GM19468 (cell line): ENCODE results near the gene NEGR1.

Experiments
- ATAC-seq: cut with Tn5 transposase; IDR thresholded peaks from one replicate; pipeline ENCODE4 v1.9.1; 2021; ENCODE audit warnings: mild to moderate bottlenecking, moderate library complexity, moderate number of reproducible peaks; ENCODE audit not compliant: unreplicated experiment; ENCODE audit errors: extremely low read depth

Gene NEGR1

DNA sequence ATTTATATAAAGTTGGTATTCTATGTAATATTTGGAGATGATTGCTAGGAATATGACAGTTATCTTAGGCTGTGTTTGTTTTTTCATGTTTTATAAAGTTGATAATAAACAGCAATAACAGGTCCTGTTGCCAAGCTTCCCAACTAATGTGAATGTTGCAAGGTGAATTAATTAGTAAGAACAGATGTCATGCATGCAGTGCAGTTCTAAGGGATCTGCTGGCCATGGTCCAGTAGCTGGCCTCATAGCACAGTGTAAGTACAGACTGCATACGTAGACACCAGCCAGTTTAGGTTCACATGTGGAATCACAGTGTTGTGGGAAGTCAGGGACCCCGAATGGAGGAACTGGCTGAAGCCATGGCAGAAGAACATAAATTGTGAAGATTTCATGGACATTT is 478.2 kb downstream of the NEGR1 start:
- ATAC-seq, result no peak

DNA sequence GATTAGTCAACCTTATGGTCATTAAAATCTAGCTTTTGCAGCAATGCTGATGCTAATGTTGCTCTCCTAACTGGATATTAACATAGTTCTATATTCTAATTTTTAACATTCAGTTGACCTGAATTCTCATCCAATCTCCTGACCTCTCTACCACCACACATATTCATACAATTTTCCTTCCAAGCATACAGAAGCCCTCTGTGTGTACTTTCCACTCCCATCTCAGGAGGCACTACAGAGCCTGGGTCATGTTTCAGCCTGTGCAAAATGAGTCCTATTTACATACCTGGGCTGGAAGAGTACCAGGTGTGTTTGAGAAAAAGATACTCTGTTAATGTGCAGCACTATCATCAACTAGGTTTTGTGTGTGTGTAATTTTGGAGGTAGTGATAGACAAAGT is 486.3 kb downstream of the NEGR1 start:
- ATAC-seq, result no peak

DNA sequence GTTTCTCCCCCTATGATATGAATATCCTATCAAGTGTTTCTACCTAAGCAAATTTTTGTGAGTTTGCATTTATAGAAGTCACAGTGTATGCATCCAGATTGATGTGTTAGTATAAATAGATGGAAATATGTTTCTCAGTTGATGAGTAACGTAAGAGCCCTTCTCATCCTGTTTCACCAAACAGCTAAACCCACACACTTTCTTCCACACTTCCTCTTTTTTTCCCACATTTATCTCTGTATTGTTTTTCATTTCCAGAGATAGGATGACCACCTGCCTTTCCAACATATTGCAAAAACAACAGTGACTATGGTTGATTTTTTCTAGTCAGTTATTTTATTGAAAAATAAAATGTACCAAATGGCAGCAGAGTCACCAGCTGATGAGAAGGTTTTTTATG is 490.1 kb downstream of the NEGR1 start:
- ATAC-seq, result no peak

DNA sequence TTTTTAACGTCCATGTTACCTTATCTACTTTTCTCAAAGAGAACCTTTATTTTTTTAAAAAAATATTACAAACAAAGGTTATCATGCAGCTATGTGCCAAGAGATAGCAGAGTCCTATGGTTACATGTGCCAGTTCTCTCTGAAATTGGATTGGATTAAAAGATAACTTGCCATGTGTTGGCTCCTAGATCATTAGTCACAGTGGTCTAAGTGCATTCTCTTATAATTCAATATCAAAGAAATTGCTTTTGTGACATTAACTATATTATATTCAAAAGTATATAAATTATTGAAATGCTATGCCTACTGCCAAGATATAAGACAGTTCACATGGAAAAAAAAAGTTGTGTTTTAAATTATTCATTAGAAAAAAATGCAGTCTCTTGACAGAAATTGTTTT is 494.2 kb downstream of the NEGR1 start:
- ATAC-seq, result no peak

DNA sequence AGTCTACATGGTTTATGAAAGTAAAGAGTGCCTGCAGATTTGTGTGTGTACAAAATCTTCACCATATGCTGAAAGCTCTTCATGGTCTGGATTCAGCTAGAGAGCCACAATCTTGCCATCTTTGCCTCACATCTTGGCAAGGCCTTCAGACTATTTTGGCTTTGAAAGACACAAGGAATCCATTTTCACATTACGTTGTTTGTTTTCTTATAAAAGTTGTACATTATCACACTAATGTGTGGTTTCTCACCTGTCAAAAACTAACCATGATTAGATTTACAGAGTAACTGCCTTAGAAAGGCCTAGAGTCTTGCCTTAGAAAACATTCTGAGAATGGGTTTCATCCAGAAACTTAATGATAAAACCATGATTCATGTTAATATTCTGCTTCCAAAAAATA is 494.6 kb downstream of the NEGR1 start:
- no peak for ATAC-seq

DNA sequence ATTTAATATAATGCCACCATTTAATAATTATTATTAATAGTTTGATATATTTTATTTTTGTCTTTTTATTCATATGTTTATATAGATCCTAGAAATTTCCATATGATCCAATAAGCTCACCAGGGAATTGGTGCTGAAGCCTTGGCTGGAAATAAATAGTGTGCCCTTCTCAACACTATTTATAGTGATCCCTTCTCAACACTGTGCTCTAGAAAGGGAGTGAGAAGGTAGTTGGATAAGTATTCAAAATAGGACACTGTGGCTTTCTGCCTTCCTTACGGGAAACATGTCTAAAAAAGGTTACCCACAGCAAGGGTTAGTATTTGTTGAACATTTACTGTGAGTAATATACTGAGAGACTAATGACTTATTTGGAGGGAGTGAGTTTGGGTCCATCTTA is 496.1 kb downstream of the NEGR1 start:
- ATAC-seq, result no peak

DNA sequence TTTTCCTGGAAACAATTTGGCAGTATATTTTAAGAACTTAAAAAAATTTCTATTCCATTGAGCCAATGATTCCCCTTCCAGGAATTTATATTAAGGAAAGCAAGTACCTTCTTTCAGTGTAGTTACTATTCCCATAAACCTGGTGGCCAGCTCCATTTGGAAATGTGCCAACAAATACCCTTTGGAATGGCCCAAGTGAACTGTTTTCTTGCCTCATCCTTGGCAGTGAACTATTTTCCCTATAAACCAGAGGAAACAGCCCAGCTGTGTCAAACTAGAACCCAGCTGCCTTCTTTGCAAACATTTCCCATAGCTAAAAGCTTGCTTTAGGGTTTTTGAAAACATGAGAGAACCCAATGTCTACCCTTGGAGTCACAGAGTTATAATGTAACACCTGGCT is 496.9 kb downstream of the NEGR1 start:
- ATAC-seq, result no peak

DNA sequence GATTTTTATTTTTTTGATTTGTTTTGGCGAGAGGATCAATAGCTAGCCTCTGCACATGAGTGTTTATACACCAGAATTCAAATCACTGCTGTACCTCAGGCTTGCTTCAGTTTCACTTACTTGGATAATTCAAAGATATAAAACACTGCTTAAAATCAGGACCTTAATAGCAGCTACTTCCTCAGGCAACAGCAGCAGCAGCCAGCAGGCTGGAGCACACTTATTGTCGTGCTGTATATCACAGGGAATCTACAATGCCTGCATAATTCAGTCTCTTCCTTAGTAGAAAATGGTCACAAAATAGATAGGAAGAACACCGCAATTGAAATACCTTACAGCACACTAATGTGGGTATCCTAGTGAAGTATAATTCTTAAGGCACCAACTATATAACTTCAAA is 497.3 kb downstream of the NEGR1 start:
- no peak for ATAC-seq

DNA sequence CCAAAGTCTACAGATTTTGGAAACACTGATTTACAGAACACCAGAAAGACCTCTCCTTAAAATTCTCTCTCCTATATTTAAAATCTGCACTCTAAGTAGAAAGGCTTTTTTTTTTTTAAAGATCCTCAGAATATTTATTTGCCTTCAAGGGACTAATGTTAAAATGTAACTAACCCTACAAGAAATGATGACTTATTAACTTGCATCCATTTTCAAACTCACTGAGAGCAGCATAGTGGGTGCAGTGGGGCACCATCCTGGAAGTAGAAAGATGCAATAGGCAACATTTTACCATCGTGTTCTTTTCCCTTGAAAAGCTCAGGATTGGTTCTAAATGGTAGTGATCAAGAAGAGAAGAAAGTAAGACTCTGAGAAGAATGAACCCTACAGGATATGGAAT is 498.1 kb downstream of the NEGR1 start:
- ATAC-seq, result no peak

DNA sequence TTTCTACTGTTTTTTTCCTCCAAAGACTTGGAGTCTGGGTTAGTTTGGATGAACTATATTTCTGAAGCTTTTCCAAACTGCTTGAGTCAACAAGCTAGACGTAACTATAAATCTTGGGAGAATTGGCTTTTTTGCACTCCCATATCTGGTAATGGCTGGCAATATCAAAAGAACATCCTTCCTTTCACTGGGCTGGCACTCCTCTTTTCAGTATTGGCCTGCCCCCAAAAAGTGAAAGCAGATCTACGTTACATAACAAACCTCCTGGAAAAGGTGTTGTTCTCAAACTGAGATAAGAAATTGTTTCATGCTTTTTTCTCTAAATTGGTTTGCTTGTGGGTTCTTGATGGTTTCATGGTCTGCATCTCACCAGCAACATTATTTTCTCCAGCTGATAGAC is 499.3 kb downstream of the NEGR1 start:
- ATAC-seq, result no peak

DNA sequence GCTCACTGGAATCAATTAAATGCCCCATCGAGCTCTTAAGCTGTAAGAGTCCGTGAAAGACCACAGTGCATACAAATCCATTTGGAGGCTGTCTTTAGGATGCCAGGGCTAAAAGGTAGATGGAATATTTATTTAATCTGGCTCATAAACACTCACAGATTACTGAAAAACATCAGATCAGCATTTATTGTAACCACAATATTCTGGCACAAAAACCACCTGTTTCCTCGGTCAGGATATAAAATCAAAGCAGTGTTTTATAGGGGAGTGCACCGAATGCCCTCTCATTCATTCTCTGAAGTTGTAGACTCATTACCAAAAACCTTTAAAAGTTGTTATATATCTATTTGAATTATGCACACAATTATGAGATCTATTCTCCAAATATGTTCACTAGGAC is 500.9 kb downstream of the NEGR1 start:
- no peak for ATAC-seq

DNA sequence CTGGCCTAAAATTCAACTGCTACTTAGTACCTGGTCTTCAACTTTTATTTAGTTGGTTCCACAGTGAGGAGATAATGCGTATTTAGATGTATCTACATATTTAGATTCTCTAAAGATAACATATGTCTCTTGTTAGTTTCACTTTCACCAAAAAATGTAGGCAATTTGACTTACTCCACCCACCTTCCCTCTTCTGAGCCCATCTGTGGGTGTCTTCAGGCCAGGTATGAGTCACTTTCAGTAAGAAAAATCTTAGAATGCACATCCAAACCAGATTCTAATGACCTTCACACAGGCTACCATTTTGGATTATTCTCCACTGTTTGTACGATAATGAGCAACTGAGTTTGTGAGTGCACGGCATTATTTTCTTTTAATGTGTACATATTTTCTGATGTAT is 501.7 kb downstream of the NEGR1 start:
- ATAC-seq, result no peak

DNA sequence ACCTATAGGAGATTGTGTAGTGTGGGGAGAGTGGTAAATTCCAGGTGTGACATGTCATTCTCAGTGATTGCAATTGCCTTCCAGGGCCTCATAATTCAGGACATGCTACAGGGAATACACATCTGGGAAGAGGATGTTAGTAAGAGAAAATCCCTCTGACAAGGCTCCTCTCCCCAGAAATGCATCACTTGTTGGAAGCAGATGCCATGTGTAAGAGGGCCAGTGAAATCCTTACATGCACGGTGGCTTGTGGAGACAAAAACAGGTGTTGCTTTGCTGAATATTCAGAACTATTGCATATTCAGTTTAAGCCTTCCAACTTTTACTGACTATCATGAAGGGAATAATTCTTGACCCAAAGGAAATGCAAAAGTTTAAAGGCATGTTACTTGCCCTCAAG is 503.4 kb downstream of the NEGR1 start:
- ATAC-seq, result no peak

DNA sequence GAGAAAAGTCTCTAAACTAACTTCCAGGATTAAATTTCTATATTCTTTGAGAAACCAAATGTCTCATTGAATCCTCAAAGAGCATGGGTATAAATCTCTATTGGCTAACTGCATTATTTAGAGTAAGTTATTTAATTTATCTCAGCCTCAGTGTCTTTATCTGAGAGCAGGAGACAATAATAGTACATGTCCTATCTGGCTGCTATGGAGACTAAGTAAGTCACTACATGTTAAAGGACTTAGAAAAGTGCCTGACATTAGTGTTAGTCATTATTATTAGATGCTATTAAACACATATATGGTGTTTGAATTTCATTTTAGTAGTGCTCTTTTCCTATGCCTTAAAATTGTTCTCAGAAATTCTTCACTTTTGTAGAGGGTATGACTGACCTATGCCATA is 505.2 kb downstream of the NEGR1 start:
- ATAC-seq, result no peak

DNA sequence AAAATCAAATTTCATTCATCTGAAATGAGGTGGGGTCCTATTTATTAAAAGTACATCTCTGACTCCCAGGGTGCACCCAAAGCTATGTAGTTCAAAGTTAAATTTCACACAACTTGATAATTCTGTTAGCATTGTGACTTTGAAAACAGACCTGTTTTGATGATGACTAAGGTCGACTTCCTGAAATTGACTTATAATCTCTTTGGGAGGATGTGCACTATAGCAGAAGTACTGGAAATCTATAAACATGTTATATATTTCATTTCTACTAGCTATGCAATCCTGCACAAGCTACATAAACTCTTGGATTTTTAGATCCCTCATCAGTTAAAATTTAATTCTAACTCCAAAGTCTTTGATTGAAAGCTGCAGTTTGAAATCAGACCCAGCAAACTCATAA is 507.6 kb downstream of the NEGR1 start:
- no peak for ATAC-seq

DNA sequence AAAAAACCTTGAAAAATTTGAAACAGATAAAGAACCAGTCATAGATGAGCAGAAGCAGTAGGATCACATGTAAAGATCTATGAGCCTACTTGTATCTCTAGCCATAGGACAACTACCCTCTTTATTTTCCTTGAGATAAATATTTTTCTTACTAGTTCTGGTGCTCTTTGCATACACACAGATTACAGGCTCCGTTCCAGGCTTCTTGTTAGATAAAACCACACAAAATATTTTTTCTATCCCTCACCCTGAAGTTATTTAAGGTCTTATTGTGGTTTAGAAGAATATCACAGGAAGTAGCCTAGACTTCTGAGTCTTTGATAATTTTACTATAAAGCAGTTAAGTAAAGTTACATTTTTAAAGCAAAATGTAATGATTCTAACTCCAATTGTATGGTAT is 512.2 kb downstream of the NEGR1 start:
- ATAC-seq, result no peak

DNA sequence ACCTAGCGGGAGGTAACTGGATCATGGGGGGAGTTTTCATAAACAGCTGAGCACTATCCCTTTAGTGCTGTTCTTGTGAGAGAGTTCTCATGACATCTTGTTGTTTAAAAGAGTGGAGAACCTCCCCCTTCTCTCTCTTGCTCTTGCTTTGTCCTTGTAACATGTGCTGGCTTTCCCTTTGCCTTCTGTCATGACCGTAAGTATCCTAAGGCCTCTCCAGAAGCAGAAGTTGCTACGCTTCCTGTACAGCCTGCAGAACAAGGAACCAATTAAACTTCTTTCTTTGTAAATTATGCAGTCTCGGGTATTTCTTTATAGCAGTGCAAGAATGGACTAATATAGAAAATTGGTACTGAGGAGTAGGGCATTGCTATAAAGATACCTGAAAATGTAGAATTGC is 515.6 kb downstream of the NEGR1 start:
- ATAC-seq, result no peak

DNA sequence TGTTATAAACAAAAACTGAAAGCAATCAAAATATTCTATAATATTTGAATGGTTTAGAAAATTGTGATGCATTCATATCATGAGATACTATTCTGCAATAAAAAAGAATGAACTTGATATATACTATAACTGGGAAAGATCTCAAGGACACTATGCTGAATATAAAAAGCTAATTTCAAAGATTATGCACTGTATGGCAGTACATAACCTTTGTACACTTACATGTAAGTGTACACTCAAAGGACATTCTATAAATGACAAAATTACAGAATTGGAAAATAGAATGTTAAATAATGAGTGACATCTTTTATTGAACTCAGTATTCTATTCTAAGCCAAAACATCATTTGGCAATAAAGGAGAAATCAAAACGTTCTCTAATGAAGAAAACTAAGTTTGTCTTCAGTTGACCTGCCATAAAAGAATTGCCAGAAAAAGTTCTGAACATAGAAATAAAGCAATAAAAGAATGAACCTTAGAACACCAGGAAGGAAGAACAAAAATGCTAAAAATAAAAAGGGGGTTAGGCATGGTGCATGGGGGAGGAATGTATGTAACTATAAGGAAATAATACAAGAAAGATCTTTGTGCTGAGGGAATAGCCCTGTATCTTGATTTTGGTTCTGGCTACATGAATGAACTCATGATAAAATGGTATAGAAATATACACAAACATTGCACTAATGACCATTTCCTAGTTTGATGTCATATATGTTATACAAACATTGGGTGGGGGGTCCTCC is 519.7 kb downstream of the NEGR1 start:
- ATAC-seq, result no peak

DNA sequence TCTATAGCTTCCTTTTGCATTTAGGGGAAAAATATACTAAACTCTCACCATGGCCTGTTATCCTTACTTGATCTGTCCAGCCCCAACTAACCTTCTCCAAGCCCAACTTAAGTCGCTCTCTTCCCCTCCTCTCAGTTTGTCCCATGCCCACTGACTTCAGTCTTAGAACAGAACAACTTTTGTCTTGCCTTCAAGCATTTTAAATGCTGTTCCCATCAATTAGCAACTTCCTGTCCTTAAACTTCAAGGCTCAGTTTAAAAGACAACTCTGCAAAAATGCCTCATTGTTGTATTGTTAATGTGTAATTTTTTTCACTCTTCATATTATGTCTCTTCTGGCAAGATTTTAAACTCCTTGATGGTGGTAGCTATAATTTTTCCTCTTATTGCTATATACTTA is 526.9 kb downstream of the NEGR1 start:
- no peak for ATAC-seq

DNA sequence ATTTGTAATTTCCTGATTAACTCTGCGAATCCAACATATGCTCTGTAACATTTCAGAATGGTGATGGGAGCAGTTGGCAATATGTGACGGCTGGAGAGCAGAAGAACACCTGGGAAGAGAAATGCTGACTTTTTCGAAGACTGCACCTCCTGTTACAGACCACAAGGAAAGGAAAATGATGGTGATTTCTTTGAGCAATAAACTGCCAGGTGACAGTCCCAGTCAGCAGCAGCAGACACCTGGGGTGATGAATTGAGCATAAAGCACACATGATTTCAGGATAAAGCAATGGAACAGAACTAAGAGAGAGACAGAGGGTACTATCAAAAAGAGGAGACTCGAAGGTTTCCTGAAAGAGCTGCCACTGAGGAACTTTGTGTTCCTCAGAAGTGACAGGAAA is 528.6 kb downstream of the NEGR1 start:
- ATAC-seq, result no peak

DNA sequence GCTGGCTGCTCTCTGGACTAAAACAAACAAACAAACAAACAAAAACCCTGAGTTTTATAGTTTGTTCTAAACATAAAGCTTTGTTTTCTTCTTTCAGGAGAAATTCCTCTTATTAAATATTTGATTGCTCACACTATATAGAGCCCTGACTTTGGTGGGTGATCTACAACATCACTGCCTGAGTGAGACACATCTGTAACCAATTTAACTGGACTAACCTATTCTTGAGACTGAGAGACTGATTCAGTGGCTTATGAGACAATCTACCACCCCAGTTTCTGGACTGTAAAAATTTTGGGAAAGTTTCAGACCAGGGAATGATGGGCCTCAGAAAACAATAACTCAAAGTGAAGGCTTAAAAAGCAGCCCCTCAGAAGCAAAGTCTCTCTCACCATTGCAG is 537.0 kb downstream of the NEGR1 start:
- no peak for ATAC-seq

DNA sequence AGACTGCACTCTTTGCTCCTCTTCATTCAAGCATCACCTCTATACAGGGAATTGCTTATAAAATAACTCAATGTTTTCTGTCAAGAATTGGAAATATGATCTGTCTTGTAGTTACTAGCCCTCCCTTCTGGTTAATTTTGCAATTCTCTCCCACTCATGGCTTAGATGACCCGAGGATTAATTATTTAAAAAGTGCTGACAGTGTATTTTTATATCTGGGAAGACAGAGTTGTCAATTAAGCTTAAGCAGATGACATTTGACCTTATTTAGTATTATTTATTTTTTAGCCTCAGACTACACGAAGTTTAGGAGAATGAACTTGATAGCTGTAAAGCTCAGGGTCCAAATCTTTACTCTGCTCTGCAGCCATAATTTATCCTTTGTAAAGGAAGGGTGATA is 538.5 kb downstream of the NEGR1 start:
- ATAC-seq, result no peak

DNA sequence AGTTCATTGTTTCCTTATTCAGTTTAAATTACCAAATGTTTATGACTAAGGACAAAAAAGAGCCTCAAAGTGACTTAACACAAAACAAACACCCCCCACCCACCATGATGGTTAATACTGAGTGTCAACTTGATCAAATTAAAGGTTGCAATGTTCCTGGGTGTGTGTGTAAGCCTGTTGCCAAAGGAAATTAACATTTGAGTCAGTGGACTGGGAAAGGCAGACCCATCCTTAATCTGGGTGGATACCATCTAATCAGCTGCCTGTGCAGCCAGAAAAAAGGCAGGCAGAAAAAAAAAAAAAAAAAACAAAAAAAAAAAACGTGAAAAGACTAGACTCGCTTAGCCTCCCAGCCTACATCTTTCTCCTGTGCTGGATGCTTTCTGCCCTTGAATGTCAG is 543.4 kb downstream of the NEGR1 start:
- ATAC-seq, result no peak
